ENCODE measurements around the gene MTG2.
A peak's percentile ranks its signal among the peaks of the same experiment; 100 is the strongest.

Gene MTG2

DNA sequence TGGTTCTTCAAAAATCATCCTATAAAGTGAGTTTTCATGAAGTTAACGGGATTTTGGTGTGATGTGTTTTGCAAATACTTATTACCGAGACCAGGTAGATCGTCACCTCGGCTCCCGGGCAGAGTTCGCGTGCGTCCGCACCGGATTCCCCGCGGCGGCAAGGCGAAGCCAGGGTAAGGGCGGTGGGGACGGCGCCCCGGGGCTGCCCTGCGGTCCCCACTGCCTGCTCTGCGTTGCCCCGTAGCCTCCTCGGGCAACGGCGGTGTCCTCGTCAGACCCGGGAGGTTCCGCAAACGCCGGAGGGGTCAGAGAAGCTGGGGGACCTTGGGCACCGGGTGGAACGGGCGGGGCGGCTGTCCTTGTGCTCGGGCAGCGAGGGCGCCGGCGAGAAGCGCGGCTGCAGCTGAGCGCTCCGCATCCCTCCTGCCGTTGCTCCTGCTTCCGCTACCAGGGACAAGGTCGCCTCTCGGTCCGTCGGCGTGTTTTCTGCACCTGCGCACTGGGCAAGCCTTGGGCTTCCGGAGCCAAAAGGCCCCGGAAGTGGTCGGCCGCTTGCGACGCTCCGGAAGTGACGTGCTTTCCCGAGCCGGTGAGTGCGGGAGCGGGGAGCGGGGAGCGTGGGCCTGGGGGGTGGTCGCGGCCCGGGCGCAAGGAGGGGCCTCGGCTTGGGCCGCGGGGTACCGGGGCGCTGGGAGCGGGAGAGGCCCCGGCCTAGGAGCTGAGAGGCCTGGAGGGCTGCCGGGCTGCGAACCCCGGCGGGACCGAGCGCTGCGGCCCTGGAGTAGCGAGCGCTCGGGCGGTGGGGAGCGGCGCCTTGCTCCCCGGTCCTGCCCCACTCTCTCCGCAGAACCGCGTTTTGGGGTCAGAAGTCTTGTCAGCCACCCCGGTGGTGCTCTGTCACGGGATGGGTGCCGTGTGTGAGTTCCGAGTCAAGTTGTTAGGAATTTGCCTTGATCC, at the start of gene MTG2:
Gene MTG2 (plus strand): TSS at position 560 of the 957 bp plus-strand sequence. CDS start 10,393 bp downstream, outside the sequence.
- peak; percentile 87 to 91 for DNase-seq

DNA sequence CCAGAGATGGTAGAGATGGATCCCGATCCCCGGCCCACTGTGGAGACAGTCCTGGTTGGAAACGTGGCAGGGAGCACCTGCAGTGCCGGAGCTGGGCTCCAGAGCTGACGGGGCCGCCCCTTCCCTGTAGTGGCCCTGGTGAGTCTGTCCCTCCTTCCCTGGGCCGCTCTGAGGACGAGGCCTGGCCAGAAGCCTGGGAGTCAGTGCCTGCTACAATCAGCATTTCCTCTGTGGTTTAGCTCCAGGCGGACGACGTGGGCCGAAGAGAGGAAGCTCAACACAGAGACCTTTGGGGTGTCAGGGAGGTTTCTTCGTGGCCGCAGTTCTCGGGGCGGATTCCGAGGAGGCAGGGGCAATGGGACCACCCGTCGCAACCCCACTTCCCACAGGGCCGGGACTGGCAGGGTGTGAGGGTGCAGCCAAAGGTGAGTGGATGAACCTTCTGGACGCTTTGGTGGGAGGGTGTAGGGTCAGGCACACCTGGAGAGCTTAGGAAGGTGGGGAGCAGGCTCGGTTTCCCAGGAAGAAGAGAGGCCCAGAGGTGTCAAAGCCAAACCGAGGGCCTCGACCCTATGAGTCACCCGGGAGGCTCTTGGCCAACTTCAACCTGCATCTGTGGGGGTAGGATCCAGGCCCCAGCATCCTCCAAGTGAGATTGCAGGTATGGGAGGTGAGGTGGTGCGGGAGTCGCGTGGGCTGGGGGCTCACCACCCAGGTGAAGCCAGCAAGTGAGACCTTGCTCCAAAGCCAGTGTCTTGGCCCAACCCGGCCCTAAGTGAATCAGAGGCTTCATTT, 49.6 kb upstream of the MTG2 start:
- no peak for DNase-seq

DNA sequence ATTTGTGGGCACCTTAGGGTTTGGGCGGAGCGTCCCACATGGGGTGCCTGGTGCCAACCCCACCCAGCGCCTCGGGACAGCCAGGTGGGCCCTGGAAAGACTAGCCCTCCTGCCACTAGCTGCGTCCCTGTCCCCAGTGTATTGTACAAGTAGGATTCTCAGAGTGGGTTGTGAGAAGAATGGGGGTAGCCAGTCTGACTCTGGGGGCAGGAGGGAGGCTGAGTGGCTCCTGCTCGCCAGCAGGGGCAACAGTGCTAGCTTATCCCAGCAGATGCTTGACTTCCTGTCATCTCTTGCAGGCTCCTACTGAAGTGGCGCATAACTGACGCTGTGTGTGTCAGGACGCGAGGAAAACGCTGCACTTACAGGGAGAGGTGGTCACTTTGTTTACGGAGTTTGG, 49.0 kb upstream of the MTG2 start:
- DNase-seq = no peak

DNA sequence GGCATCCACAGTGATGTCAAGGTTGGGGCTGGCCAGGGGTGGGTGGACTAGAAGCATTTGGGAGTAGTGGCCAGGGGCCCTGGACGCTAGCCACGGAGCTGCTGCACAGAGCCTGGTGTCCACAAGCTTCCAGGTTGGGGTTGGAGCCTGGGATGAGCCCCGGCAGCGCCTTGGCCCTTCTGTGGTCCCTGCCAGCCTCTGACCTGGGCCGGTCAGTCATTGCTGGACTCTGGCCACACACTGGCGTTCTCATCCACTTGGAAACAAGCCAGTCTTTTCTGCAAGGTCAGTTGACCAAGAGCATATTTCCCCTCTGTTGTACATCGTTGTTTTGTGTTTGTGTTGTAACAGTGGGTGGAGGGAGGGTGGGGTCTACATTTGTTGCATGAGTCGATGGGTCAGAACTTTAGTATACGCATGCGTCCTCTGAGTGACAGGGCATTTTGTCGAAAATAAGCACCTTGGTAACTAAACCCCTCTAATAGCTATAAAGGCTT, 48.0 kb upstream of the MTG2 start:
- DNase-seq = no peak

DNA sequence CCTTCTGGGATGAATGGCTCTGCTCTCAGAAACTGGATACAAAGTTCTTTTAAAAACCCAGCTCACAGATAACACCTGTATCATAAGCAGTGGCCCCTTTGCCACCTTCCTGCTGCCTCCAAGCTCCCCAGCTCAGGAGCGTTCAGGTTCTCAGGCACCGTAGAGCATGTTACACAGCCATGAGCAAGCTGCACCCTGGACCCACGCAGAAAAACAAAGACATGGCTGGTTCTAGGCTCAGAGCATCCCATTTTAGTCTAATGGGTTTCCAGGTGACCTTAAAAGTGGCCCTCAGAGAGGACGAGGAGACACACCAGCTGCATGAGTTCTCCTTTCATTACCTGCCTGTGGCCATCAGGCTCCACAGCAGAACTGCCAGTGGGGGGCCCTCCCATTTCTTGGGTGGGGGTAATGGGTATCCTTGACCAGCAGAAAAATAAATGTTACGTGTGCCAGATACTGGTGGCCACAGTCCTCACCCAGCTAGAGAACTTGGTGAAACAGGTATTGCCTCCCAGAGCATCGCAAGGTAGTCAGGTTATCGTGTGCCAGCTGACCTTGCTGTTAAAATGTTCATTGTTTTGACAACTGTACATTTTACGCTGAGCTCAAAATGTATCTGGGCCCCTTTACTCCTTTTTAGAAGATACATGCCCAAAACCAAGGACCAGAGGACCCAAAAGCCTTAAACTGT, 47.1 kb upstream of the MTG2 start:
- DNase-seq = no peak

DNA sequence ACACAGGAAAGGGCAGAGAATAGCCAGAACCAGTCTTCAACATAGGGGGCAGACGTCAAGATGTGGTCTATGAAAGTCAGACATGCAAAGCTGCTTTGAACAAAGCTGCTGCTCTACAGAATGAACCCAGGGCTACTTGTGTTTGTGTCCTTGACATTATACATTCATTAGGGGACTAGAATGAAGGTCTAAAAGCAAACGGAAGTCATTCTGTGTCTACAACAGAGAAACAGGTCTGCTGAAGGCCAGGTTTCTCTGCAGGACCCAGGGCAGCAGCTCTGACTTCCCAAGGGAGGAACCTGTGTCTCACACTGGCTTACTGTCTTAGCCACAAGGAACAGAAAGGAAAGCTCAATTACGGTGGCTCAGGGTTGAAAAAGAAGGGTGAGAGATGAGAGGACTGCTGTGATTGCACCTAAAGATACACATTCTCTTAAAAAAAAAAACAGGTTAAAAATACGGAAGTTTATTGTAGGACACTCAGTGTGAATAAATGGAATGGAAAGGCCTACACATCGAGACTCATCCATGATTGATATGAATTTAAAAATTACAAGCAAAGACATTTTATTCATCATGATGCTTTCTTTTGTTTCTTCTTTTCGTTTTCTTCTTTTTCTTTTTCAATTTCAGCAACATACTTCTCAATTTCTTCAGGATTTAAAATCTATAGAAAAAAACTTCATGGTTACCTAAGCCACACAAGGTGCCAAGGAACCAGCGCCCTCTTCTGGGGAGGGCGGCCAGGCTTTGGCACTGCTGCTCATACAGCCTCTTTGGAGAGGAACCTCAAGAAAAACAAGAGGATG, 46.3 kb upstream of the MTG2 start:
- peak in 1 of 2 donors; percentile 54 for DNase-seq

DNA sequence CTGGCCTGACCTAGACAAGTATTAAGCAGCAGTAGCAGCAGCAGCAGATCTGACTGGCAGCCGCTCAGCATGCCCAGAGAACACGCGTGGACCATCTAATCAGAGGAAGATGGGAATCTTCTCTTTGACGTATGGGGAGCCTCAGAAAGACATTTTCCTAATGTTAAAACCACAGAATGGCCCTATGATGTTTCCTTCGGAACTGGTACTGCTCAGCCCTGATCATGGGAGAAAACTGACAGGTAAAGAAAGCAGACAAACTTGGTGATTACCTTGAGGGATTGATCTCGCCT, 45.8 kb upstream of the MTG2 start:
- no peak for DNase-seq

DNA sequence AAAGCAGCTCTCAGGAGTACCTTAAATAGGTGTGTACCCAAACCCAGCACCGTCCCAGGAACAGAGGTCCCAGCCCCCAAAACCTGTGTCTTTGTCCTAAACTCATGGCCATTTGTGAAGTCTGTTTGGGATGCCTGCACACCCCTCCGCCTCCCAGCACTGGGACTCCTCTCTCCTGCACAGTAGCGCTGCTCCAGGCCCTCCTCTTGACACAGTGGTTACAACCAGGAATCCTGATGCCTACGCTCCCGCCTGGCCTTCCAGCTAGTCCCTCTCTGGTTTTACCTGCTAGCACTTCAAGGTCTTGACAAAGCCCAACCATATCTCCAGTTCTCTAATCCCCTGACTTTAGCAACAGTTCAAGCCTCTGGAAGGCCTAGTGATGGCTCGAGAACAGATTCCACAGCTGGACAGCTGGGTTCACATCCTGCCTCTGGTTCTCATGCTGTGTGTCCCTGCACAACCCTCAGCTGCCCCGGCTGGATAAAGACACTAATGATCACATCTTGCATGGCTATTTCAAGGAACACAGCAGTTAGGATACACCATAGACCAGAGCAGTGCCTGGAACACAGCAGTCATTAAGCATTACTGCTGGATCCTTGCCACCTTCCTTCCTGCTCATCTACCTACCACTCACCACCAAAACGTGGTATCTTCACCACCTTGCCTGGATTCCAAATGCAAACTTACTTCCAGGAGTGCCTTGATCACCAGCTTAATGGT, 45.2 kb upstream of the MTG2 start:
- DNase-seq = no peak

DNA sequence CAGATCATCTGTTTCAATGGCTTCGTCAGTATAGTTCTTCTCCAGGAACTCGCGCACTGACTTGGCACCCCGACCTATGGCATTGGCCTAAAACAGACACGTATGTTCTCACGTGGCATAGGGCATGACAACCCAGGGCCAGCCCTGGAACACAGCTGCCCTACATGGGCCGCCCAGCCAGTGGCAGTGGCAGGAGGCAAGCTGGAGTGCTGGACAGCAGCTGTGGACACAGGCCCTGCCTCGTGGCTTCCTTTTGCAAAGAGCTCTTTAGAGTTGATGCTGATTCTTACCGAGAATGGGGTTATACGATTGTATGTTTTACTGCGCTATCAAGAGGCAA, 44.7 kb upstream of the MTG2 start:
- DNase-seq = no peak

- DNase-seq = no peak
Observed at GRCh38 chr20:62138912-62139311, 43.9 kb upstream of the MTG2 start.

DNA sequence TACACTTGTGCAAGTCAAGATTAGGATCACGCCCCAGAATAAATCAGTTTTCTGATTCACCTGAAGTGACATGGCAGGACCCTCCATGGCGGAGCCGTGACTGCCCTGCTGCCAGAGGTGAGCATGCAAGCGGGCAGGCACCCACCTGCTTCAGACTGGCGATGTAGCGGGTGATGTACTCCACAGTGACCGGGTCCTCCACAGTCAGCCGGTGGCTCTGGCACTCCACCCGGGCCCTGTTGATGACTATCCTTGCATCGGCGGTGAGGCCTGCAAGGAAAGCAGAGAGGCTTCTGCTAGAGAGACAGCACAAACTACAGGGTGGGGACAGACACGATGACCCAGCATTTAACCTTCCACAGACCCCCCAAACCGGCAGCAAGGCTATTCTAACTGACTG, 43.2 kb upstream of the MTG2 start:
- DNase-seq = no peak

DNA sequence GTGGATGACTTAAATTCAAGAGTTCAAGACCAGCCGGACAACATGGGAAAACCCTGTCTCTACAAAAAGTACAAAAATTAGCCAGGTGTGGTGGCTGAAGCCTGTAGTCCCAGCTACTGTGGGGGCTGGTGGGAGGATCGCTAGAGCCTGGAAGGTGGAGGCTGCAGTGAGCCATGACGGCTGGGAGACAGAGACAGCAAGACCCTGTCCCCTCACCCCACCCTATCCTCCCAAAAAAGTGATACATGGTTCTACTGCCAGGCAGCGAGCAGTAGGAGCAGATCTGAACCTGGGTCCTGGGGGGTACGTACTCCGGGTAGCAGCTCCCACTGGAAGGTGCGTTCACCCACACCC, 41.8 kb upstream of the MTG2 start:
- DNase-seq = no peak

DNA sequence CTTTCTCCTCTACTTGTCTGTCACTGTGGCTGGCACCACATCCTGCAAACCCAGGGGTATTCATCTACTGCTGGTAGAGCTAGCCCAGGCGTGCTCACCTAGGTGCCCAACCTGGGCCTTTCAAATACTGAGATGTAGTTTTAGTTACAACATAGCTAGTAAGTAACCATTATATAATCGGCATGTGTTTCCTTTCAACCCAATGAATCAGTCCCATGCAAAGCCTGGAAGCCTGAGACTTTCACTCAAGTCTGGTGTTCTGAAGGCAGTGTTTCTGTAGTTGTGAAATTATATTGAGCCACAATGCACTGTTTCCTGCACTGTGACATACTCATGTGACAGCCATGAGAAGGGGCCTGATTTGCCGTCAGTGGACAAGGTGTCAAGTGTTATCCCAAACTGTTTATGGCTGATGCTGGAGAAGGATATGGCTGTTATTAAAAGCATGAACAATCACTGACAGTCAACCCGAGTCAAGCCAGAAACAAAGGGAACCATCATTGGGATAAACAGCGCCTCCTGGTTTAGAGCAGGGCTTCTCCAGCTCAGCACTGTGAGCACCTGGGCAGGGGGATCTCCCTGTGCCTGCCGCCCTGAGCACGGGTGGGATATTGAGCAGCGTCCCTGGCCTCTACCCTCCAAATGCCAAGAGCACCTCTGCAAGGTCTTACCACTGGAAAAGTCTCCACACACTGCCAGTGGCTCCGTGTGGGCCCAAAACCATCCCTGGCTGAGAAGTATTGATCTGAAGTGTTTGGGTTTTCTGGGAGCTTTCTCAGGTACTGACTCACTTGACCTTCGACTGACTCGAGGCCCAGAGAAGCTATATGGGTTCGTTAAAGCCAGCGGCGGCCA, 41.2 kb upstream of the MTG2 start:
- no peak for DNase-seq

DNA sequence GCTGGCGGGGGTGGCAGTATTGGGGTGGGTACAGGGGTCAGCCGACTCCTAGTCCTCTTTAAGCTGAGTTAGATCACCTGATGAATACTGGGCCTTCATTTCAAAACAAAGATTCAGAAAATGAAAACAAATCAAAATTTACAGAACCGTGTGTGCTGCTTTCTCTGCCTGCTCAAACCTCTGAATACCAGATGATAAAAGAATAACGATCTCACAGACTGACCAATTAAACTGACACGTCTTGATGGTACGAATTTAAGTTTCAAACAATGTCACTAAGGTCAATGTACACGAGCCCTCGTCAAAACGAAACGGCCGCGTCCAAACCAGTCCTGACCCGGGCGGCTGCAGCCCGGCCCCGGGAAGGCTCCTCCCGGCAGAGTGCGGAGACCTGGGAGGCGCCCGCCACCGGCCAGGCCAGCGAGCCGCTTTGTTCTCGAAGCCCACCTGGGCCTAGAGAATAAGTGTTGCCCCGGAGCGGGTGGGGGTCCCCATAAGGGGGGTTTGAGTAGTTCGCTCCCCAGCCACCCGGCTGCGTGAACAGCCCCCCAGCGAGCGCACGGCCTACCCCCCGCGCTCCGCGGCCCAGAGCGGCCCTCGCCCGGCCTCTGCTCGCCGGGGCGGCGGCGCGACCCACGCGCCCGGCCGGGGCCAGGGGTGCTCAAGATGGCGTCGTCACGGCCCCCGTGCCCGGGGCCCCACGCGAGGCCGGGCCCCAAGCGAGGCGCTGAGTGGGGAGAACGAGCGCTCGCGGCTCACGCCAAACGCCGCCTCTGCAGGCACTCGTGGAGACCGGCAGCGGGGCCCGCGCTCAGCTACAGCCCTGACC, 40.4 kb upstream of the MTG2 start:
- no peak for DNase-seq

- peak; percentile 79 to 84 for DNase-seq
Observed at GRCh38 chr20:62143081-62143956, 39.5 kb upstream of the MTG2 start, which contains the start of the genes PSMA7 and SS18L1. PSMA7 (minus strand) TSS chr20:62143394; CDS start chr20:62143303, 91 bp downstream. SS18L1 (plus strand) TSS chr20:62143769; CDS start chr20:62143821, 52 bp downstream.

DNA sequence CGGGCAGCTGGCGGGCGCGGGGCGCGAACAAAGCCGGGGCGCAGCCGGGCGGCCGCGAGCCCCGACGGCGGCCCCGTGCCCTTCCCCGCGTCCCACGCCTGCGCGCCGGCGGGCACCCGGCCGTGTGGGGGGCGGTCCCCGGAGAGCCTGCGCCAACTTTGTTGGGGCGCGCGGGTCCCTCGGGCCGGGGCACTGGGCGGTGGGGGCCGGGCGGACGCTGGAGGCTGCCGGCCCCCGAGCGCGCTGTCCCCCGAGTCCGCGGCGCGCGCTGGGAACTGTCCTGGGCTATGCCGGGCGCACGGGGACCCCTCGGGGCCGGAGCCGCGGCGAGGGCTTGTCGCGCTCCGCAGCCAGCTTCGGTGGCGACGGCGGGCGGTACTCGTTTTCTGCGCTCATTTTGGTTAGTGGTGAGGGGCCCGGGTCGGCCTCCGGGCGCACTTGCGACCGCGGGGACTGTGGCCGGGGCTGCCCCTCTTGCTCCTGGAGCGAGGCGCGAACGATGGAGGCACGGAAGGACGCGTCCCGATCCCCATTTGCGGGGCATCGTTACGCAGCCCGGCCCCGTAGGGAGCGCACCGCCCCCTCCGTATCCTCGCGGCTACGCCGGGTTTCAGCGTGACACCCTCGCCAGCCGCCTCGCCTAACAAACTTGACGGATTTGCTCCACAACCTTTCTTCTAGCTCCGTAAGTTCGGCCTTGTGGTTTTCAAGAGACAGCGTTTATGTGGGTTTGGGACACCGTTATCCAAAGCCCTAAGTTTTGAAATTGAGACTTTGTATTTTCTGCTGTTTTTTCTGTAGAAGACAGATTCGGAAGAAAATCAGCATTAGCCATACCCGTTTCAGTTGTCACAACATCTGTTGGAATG, 38.6 kb upstream of the MTG2 start:
- DNase-seq = peak in 1 of 2 donors; percentile 58

DNA sequence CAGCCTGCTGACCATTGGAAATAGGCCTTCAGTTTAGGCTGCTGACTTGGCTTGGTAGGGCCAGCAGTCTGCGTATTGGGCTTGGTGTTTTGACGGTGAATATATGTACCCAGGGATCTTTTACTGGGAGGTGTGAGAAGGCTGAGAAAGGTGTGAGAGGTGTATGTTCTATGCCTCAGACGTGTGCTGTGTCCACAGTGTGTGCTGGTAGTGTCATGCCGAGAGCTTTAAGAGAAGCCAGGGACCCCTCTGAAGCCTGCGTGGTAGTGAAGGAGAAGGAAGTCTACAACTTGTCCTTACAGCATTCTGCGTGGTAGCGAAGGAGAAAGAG, 37.2 kb upstream of the MTG2 start:
- DNase-seq = no peak

Data from stimulated activated CD4-positive, alpha-beta T cell treated with anti-CD3 and anti-CD28 coated beads, Interleukin-2, amount 100 ng/mL, for 48 hours (primary cell).